H1 (cell line): ENCODE measurements around the gene NTRK1. TPM values are rescaled to one million over a fixed set of nuclear protein-coding genes. Genes with fewer than 3 reads are reported as not detected.

Experiments used
- CTCF ChIA-PET: fragments of 300-600 bp; sonication (Branson Sonifier 250); formaldehyde crosslinking; loops from one replicate; lab custom pipeline; 2021; ENCODE audit not compliant: partially characterized antibody; lab: Charles Lee
- POLR2A ChIA-PET: fragments of 300-600 bp; sonication (Branson Sonifier 250); formaldehyde crosslinking; loops from one replicate; lab custom pipeline; 2021; ENCODE audit warnings: inconsistent platforms; ENCODE audit not compliant: partially characterized antibody; lab: Charles Lee
- DNase-seq, 2 experiments: peaks; one replicate each; pipeline versions ENCODE4 v3.0.0 to v3.0.0-alpha.2; 2010 to 2022; ENCODE audit warnings: low spot score in 2 of 2, low read depth in 1 of 2, mixed read lengths in 1 of 2
- FAIRE-seq: peaks from 2 replicates; lab custom pipeline; 2011; peaks lifted over from hg19 to GRCh38; lab: Jason Lieb, UNC
- H2AFZ ChIP-seq: 2 replicates; pipeline ENCODE4 v1.8.1; 2012; ENCODE audit warnings: low read length, inconsistent platforms
- H2AK5ac ChIP-seq: 2 replicates; pipeline ENCODE4 v1.6.1; 2013; ENCODE audit warnings: low read depth, low read length
- H2BK120ac ChIP-seq: replicated peaks from 2 replicates; pipeline ENCODE3; 2013; ENCODE audit warnings: low read depth, low read length, inconsistent platforms
- H2BK12ac ChIP-seq: 2 replicates; pipeline ENCODE4 v1.6.1; 2013; ENCODE audit warnings: low read depth, low read length
- H2BK15ac ChIP-seq: 2 replicates; pipeline ENCODE4 v1.6.1; 2013; ENCODE audit warnings: low read length
- H2BK20ac ChIP-seq: 2 replicates; pipeline ENCODE4 v1.6.1; 2013; ENCODE audit warnings: low read length
- H2BK5ac ChIP-seq: 2 replicates; pipeline ENCODE4 v1.6.1; 2013; ENCODE audit warnings: low read depth, low read length
- H3K14ac ChIP-seq: 2 replicates; pipeline ENCODE4 v1.6.1; 2013; ENCODE audit warnings: inconsistent platforms; ENCODE audit not compliant: insufficient read length
- H3K18ac ChIP-seq: 2 replicates; pipeline ENCODE4 v1.6.1; 2013; ENCODE audit warnings: low read length; ENCODE audit errors: extremely low read depth
- H3K23ac ChIP-seq: 2 replicates; pipeline ENCODE4 v1.6.1; 2013; ENCODE audit warnings: inconsistent platforms; ENCODE audit not compliant: insufficient read length
- H3K23me2 ChIP-seq: 2 replicates; pipeline ENCODE4 v1.6.1; 2013; ENCODE audit warnings: low read depth, low read length
- H3K27ac ChIP-seq: 2 replicates; pipeline ENCODE4 v1.6.1; 2011; ENCODE audit warnings: low read depth, low read length, inconsistent platforms
- H3K27me3 ChIP-seq, 4 experiments: replicated peaks in 1 of 4; 1 replicate in 1 of 4; 2 replicates in 3 of 4; pipeline versions ENCODE4 v1.6.1 to v1.8.1; 2011 to 2013; ENCODE audit warnings: low read length in 3 of 4, mild to moderate bottlenecking in 3 of 4, inconsistent platforms in 2 of 4, mixed read lengths in 2 of 4, moderate library complexity in 1 of 4; ENCODE audit not compliant: control insufficient read depth in 3 of 4, insufficient read depth in 3 of 4; ENCODE audit errors: extremely low read depth in 1 of 4
- H3K36me3 ChIP-seq, 4 experiments: 2 replicates each; pipeline versions ENCODE4 v1.6.1 to v1.8.1; 2011 to 2013; ENCODE audit warnings: mild to moderate bottlenecking in 4 of 4, low read length in 3 of 4, moderate library complexity in 2 of 4, control low read depth in 1 of 4, inconsistent platforms in 1 of 4; ENCODE audit not compliant: insufficient read depth in 4 of 4, control insufficient read depth in 2 of 4
- H3K4ac ChIP-seq: replicated peaks from 2 replicates; pipeline ENCODE3; 2013; ENCODE audit warnings: low read length, low read depth, mixed read lengths, inconsistent platforms; ENCODE audit not compliant: insufficient read length
- H3K4me1 ChIP-seq, 4 experiments: replicated peaks in 1 of 4; 1 replicate in 1 of 4; 2 replicates in 3 of 4; pipeline versions ENCODE4 v1.6.1 to v1.8.1; 2011 to 2013; ENCODE audit warnings: low read length in 3 of 4, inconsistent platforms in 2 of 4, mixed read lengths in 1 of 4; ENCODE audit not compliant: insufficient read depth in 4 of 4, control insufficient read depth in 3 of 4
- H3K4me2 ChIP-seq, 2 experiments: 2 replicates each; pipeline versions ENCODE4 v1.6.1 to v1.8.1; 2011 to 2013; ENCODE audit warnings: low read depth in 2 of 2, low read length in 2 of 2, control low read depth in 1 of 2, inconsistent platforms in 1 of 2, mild to moderate bottlenecking in 1 of 2; ENCODE audit not compliant: insufficient read depth in 1 of 2
- H3K4me3 ChIP-seq, 4 experiments: fragments of 200-600, 300-600 bp in 1 of 4; sonication (generic), shearing (Covaris generic), sonication (Bioruptor Twin) in 1 of 4; 2 replicates each; pipeline versions ENCODE4 v1.5.1 to v1.8.1; 2011 to 2016; ENCODE audit warnings: low read length in 4 of 4, low read depth in 3 of 4, control low read depth in 2 of 4, inconsistent platforms in 2 of 4, mild to moderate bottlenecking in 2 of 4, mixed read lengths in 1 of 4, moderate library complexity in 1 of 4; ENCODE audit not compliant: insufficient read depth in 2 of 4; ENCODE audit errors: extremely low read depth in 1 of 4
- H3K56ac ChIP-seq: replicated peaks from 2 replicates; pipeline ENCODE3; 2013; ENCODE audit warnings: low read depth, mild to moderate bottlenecking, mixed read lengths, low read length, inconsistent platforms; ENCODE audit not compliant: insufficient read length
- H3K79me1 ChIP-seq: 2 replicates; pipeline ENCODE4 v1.6.1; 2013; ENCODE audit warnings: low read depth, low read length, control low read depth
- H3K79me2 ChIP-seq, 2 experiments: 2 replicates each; pipeline versions ENCODE4 v1.6.1 to v1.8.1; 2012 to 2013; ENCODE audit warnings: low read length in 2 of 2, mild to moderate bottlenecking in 2 of 2, inconsistent platforms in 1 of 2; ENCODE audit not compliant: insufficient read depth in 2 of 2, control insufficient read depth in 1 of 2
- H3K9ac ChIP-seq, 4 experiments: replicated peaks in 1 of 4; 1 replicate in 1 of 4; 2 replicates in 3 of 4; pipeline versions ENCODE4 v1.6.1 to v1.8.1; 2011 to 2013; ENCODE audit warnings: low read depth in 3 of 4, low read length in 3 of 4, control low read depth in 2 of 4, mild to moderate bottlenecking in 2 of 4, moderate library complexity in 2 of 4, inconsistent platforms in 1 of 4; ENCODE audit errors: extremely low read depth in 1 of 4
- H3K9me3 ChIP-seq, 2 experiments: 2 replicates each; pipeline versions ENCODE4 v1.6.1 to v1.8.1; 2012 to 2013; ENCODE audit warnings: mild to moderate bottlenecking in 2 of 2, moderate library complexity in 2 of 2, control low read depth in 1 of 2, inconsistent platforms in 1 of 2, low read depth in 1 of 2, low read length in 1 of 2, mixed read lengths in 1 of 2; ENCODE audit not compliant: insufficient read depth in 2 of 2
- H4K20me1 ChIP-seq, 2 experiments: replicated peaks in 1 of 2; 2 replicates each; pipeline versions ENCODE3 to v1.8.1; 2011 to 2013; ENCODE audit warnings: inconsistent platforms in 2 of 2, low read length in 2 of 2, mild to moderate bottlenecking in 1 of 2; ENCODE audit not compliant: insufficient read depth in 2 of 2, control insufficient read depth in 1 of 2
- H4K5ac ChIP-seq: 2 replicates; pipeline ENCODE4 v1.6.1; 2013; ENCODE audit warnings: low read length, low read depth, mixed read lengths, inconsistent platforms; ENCODE audit not compliant: insufficient read length
- H4K8ac ChIP-seq: 2 replicates; pipeline ENCODE4 v1.8.0; 2013; ENCODE audit warnings: mild to moderate bottlenecking, moderate library complexity, low read length, inconsistent platforms; ENCODE audit not compliant: insufficient read depth; ENCODE audit errors: extremely low read depth
- H4K91ac ChIP-seq: replicated peaks from 2 replicates; pipeline ENCODE3; 2013; ENCODE audit warnings: low read length, mixed read lengths, inconsistent platforms; ENCODE audit not compliant: insufficient read length
- BRCA1 ChIP-seq: IDR thresholded peaks from 2 replicates; pipeline ENCODE4 v1.6.1; 2012; ENCODE audit warnings: low read depth, low read length, improper control_type of control experiment
- CBX8 ChIP-seq: fragments of 300-800, 300-1000 bp; sonication (generic); IDR thresholded peaks from 2 replicates; pipeline ENCODE4 v1.7.1; 2016; ENCODE audit warnings: low read depth, low read length, borderline replicate concordance
- EGR1 ChIP-seq: IDR thresholded peaks from 2 replicates; pipeline ENCODE4 v1.6.1; 2011; ENCODE audit warnings: low read depth, low read length, borderline replicate concordance
- GTF2F1 ChIP-seq: IDR thresholded peaks from 2 replicates; pipeline ENCODE4 v1.6.1; 2012; ENCODE audit warnings: low read depth, low read length, improper control_type of control experiment, borderline replicate concordance
- KDM4A ChIP-seq: IDR thresholded peaks from one replicate; pipeline ENCODE4 v1.7.1; 2012; ENCODE audit warnings: low read depth, mild to moderate bottlenecking, moderate library complexity, low read length, inconsistent platforms; ENCODE audit not compliant: severe bottlenecking
- POLR2AphosphoS5 ChIP-seq: IDR thresholded peaks from 2 replicates; pipeline ENCODE4 v1.6.1; 2011; ENCODE audit warnings: low read depth, low read length
- SP2 ChIP-seq: IDR thresholded peaks from 2 replicates; pipeline ENCODE4 v1.6.1; 2012; ENCODE audit warnings: mild to moderate bottlenecking, low read length, inconsistent platforms
- YY1 ChIP-seq: IDR thresholded peaks from 2 replicates; pipeline ENCODE4 v1.6.1; 2011; ENCODE audit warnings: low read depth, mild to moderate bottlenecking, low read length
- WGBS, 2 experiments: shearing (Covaris generic) in 1 of 2; methylation state at CpG; one replicate each; pipeline versions ENCODE4 v1.1.6 to v1.1.7; 2013 to 2015; ENCODE audit warnings: low lambda C conversion rate in 2 of 2, mixed read lengths in 2 of 2, inconsistent platforms in 1 of 2, low coverage in 1 of 2, missing lambda C conversion rate in 1 of 2; ENCODE audit not compliant: insufficient replicate concordance in 2 of 2, insufficient coverage in 1 of 2, insufficient read length in 1 of 2; ENCODE audit errors: extremely low coverage in 1 of 2, missing lambda C conversion rate in 1 of 2; 5-methylcytosine and 5-hydroxymethylcytosine counted together
- polyA plus RNA-seq, 7 experiments: library from polyadenylated mRNA; depleted of rRNA in 3 of 7; stranded (reverse) in 5 of 7; unstranded in 2 of 7; fragments of >200 nt in 5 of 7; fragments of 200-250 nt in 2 of 7; gene quantifications; 1 replicate in 5 of 7; 2 replicates in 1 of 7; 4 replicates in 1 of 7; pipeline versions ENCODE4 v1.2.1 to v1.2.3, GENCODE V29; 2011 to 2013; ENCODE audit warnings: missing spikeins in 2 of 7, mixed read lengths in 2 of 7
- total RNA-seq: library from RNA; stranded (reverse); fragmentation: NEBNext Ultra II Directional; extraction: Animal tissue kit (Norgen Biotek cat#: 25700); gene quantifications from 2 replicates; pipeline ENCODE4 v1.2.1, GENCODE V29; 2021

The NTRK1 gene
- total and polyA plus RNA-seq, 2 of the 8 experiments (the other 6 are each of a cell fraction or from before 2014, with no cell fraction given) = 0.12 to 0.24 TPM

DNA sequence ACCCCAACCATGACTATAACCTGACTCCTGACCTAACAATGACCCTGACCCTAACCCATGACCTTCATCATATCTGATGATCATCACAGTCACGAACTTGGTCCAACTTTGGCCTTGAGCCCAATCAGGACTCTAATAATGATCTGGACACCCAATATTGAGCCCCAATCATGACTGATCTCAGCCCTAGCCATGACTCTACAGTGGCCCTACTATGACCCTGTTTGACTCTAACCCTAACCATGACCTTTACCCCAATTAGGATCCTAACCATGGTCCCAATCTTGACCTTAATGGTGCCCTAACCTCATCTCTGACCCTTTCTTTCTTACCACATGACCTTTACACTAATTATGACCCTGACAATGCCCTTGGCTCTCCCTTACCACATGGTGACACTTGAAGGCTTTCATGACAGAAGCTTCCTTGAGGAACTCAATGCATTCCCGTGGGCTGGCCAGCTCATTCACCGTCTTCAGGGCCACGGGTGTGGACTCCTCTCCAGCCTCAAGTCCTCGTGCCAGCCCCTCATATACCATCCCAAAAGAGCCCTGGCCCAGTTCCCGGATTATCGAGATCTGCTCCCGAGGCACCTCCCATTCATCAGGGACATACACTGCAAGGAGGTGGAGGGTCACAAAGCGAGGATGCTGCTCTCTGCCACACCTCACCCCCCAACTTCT, 17.9 kb upstream of the NTRK1 start:
- Histone ChIP-seq H3K23ac (no peak overlapping the region), H3K4me1 (peaks cover 0 to 17% (median 11%) of the 10 kb centered on the region in 4 experiments; a peak in 5 of 7 replicates), H2BK20ac (no peak overlapping the region), H3K4ac (no peak overlapping the region), H3K36me3 (no peaks in the 10 kb centered on the region), H3K23me2 (peaks cover 6% of the 10 kb centered on the region; the same call in 1 of the 2 replicates), H4K91ac (no peak overlapping the region), H3K79me2 (no peaks in the 10 kb centered on the region), H3K9ac (no peak overlapping the region), H4K20me1 (peaks cover 7 to 19% of the 10 kb centered on the region in 2 experiments), H3K79me1 (no peaks in the 10 kb centered on the region), H2AFZ (no peak overlapping the region), H2BK12ac (no peak overlapping the region), H3K4me3 (no peak overlapping the region), H4K8ac (no peak overlapping the region), H3K4me2 (no peak overlapping the region), H3K56ac (no peak overlapping the region), H2AK5ac (no peak overlapping the region), H2BK120ac (no peak overlapping the region), H3K18ac (no peak overlapping the region), H3K14ac (no peak overlapping the region), H3K27me3 (peaks cover 45 to 61% (median 59%) of the 10 kb centered on the region in 4 experiments), H4K5ac (no peak overlapping the region), H2BK5ac (no peak overlapping the region), H3K9me3 (no peaks in the 10 kb centered on the region), H2BK15ac (no peak overlapping the region), H3K27ac (no peak overlapping the region)
- no peak for TF ChIP-seq EGR1
- TF ChIP-seq BRCA1 = no peak
- TF ChIP-seq CBX8 = no peak
- TF ChIP-seq POLR2AphosphoS5 = no peak
- no peak for TF ChIP-seq GTF2F1
- TF ChIP-seq KDM4A = no peak
- no peak for TF ChIP-seq SP2
- TF ChIP-seq YY1 = no peak
- POLR2A ChIA-PET = no interaction called here
- no peak for DNase-seq
- WGBS, 2 experiments = 85% methylated on average over 9 of the region's 9 CpGs; no CpG with 5 or more reads in 1 of the 2 experiments
- no peak for FAIRE-seq
- CTCF ChIA-PET = interaction anchor here (1.2 to 25.2 kb wide), 5 partner anchors 10 to 68 kb away, joined by 3 to 719 read pairs (median 154); partner anchors contain the start of genes INSRR, NTRK1 and PEAR1
